Esophagus (tissue), 2 donors: ENCODE results near the gene PGC. TPM values are rescaled to one million over a fixed set of nuclear protein-coding genes. Genes with fewer than 3 reads are reported as not detected.

Source experiments
- H3K27ac ChIP-seq, 2 donors: one replicate each; pipeline ENCODE4 v1.5.1; 2013; ENCODE audit warnings: low read depth in 2 of 2, mild to moderate bottlenecking in 2 of 2, inconsistent platforms in 1 of 2, low read length in 1 of 2, moderate library complexity in 1 of 2
- H3K27me3 ChIP-seq, 2 donors: one replicate each; pipeline ENCODE4 v1.6.1; 2013; ENCODE audit warnings: low read length in 2 of 2, control low read depth in 1 of 2, mild to moderate bottlenecking in 1 of 2; ENCODE audit not compliant: insufficient read depth in 2 of 2, control insufficient read depth in 1 of 2
- H3K36me3 ChIP-seq, 2 donors: one replicate each; pipeline ENCODE4 v1.6.1; 2013; ENCODE audit warnings: low read length in 1 of 2; ENCODE audit not compliant: control insufficient read depth in 2 of 2, insufficient read depth in 2 of 2
- H3K4me1 ChIP-seq, 2 donors: one replicate each; pipeline ENCODE4 v1.6.1; 2013; ENCODE audit warnings: low read length in 1 of 2; ENCODE audit not compliant: control insufficient read depth in 2 of 2, insufficient read depth in 2 of 2
- H3K4me3 ChIP-seq, 2 donors: one replicate each; pipeline ENCODE4 v1.5.1; 2013; ENCODE audit warnings: low read length in 2 of 2, mild to moderate bottlenecking in 2 of 2, low read depth in 1 of 2, moderate library complexity in 1 of 2
- H3K9me3 ChIP-seq, 2 donors: one replicate each; pipeline ENCODE4 v1.6.1; 2013; ENCODE audit warnings: mild to moderate bottlenecking in 2 of 2, low read depth in 1 of 2, low read length in 1 of 2, moderate library complexity in 1 of 2; ENCODE audit not compliant: control insufficient read depth in 2 of 2, insufficient read depth in 1 of 2
- WGBS, 2 donors: extraction: QIAGEN DNeasy Blood & Tissue Kit; methylation state at CpG; one replicate each; pipeline ENCODE4 v1.1.7; 2013; 5-methylcytosine and 5-hydroxymethylcytosine counted together
- polyA plus RNA-seq, 2 donors: library from polyadenylated mRNA; stranded (reverse); fragments of 200-250 nt; gene quantifications; one replicate each; pipeline ENCODE4 v1.2.3, GENCODE V29; 2013
- donor health status: healthy with polysubstance abuse.
- donor health status: Bipolar disorder and iron deficiency.

Gene PGC
- polyA plus RNA-seq, 2 donors = 1.6 to 13.4 TPM

- Histone ChIP-seq H3K4me3 (peak overlapping the region; percentile 66 to 94), H3K36me3 (peaks cover 3 to 13% of the 10 kb centered on the region in 2 donors), H3K4me1 (peaks cover 0 to 22% of the 10 kb centered on the region in 2 donors), H3K27me3 (no peaks in the 10 kb centered on the region), H3K9me3 (no peaks in the 10 kb centered on the region), H3K27ac (peak overlapping the region; percentile 97 to 99)
- WGBS, 2 donors = 13 to 17% methylated on average over 25 to 29 of the region's 29 CpGs
These were observed 38.7 kb upstream of the PGC start for GRCh38 chr6:41785689-41786450.

- peak overlapping the region; percentile 97 to 99 for H3K27ac ChIP-seq
- H3K9me3 ChIP-seq = no peaks in the 10 kb centered on the region
- peaks cover 0 to 23% of the 10 kb centered on the region in 2 donors for H3K4me1 ChIP-seq
- H3K36me3 ChIP-seq = peaks cover 2 to 12% of the 10 kb centered on the region in 2 donors
- no peaks in the 10 kb centered on the region for H3K27me3 ChIP-seq
- peak overlapping the region; percentile 66 to 94 for H3K4me3 ChIP-seq
- 84% methylated on average over 11 of the region's 11 CpGs for WGBS, 2 donors
These were observed 38.1 kb upstream of the PGC start for GRCh38 chr6:41785254-41785653.

- WGBS, 2 donors = 48% methylated on average over 5 of the region's 5 CpGs
- H3K36me3 ChIP-seq = peaks cover 0 to 9% of the 10 kb centered on the region in 2 donors
- no peaks in the 10 kb centered on the region for H3K9me3 ChIP-seq
- H3K27ac ChIP-seq = peak overlapping the region; percentile 97 to 99
- peak overlapping the region; percentile 66 to 94 for H3K4me3 ChIP-seq
- peaks cover 0 to 23% of the 10 kb centered on the region in 2 donors for H3K4me1 ChIP-seq
- no peaks in the 10 kb centered on the region for H3K27me3 ChIP-seq
These were observed 37.5 kb upstream of the PGC start for GRCh38 chr6:41784581-41785171.

GRCh38 chr6:41783106-41783780 is 36.0 kb upstream of the PGC start:
- peaks cover 0 to 20% of the 10 kb centered on the region in 2 donors for H3K4me1 ChIP-seq
- peaks cover 0 to 2% of the 10 kb centered on the region in 2 donors for H3K36me3 ChIP-seq
- H3K27me3 ChIP-seq = no peaks in the 10 kb centered on the region
- WGBS, 2 donors = 76 to 82% methylated on average over 6 of the region's 6 CpGs
- peak overlapping the region; percentile 50 to 99 for H3K27ac ChIP-seq
- no peaks in the 10 kb centered on the region for H3K9me3 ChIP-seq
- no peak overlapping the region for H3K4me3 ChIP-seq

- H3K27me3 ChIP-seq = no peaks in the 10 kb centered on the region
- WGBS, 2 donors = 14 to 24% methylated on average over 3 of the region's 3 CpGs
- no peaks in the 10 kb centered on the region for H3K9me3 ChIP-seq
- H3K27ac ChIP-seq = peak overlapping the region; percentile 88 to 89
- H3K36me3 ChIP-seq = peaks cover 0 to 2% of the 10 kb centered on the region in 2 donors
- peaks cover 0 to 20% of the 10 kb centered on the region in 2 donors for H3K4me1 ChIP-seq
- peak overlapping the region; percentile 52 to 68 for H3K4me3 ChIP-seq
These were observed 34.2 kb upstream of the PGC start for GRCh38 chr6:41781366-41781730.

- Histone ChIP-seq H3K27ac (peak within 1 kb of the TSS; percentile 88 to 89), H3K9me3 (no peaks in the 10 kb centered on the region), H3K4me3 (peak within 1 kb of the TSS; percentile 52 to 68), H3K36me3 (no peaks in the 10 kb centered on the region), H3K27me3 (no peaks in the 10 kb centered on the region), H3K4me1 (peaks cover 0 to 16% of the 10 kb centered on the region in 2 donors)
- WGBS, 2 donors = 1 to 2% methylated on average over 31 to 36 of the region's 36 CpGs
These were observed 33.6 kb upstream of the PGC start, which contains the start of gene PRICKLE4 for GRCh38 chr6:41780551-41781365. Gene PRICKLE4, plus strand, starts transcription at chr6:41780782. Its CDS starts 2,692 bp downstream, at chr6:41783474.

- Histone ChIP-seq H3K36me3 (peaks cover 0 to 5% of the 10 kb centered on the region in 2 donors), H3K27me3 (no peaks in the 10 kb centered on the region), H3K4me3 (peak within 1 kb of the TSS; percentile 52 to 68), H3K4me1 (peaks cover 0 to 9% of the 10 kb centered on the region in 2 donors), H3K27ac (peak within 1 kb of the TSS; percentile 88 to 89), H3K9me3 (no peaks in the 10 kb centered on the region)
- 0 to 1% methylated on average over 53 to 73 of the region's 73 CpGs for WGBS, 2 donors
These were observed 32.8 kb upstream of the PGC start, which contains the start of gene FRS3 for GRCh38 chr6:41779788-41780550. Gene FRS3, minus strand, starts transcription at chr6:41779900. Its CDS starts 2,913 bp downstream, at chr6:41776987.

- Histone ChIP-seq H3K9me3 (no peaks in the 10 kb centered on the region), H3K36me3 (peaks cover 6 to 12% of the 10 kb centered on the region in 2 donors), H3K4me1 (peaks cover 0 to 9% of the 10 kb centered on the region in 2 donors), H3K27me3 (no peaks in the 10 kb centered on the region), H3K27ac (peak overlapping the region; percentile 52 to 88), H3K4me3 (peak overlapping the region; percentile 52 to 68)
- 2 to 3% methylated on average over 16 of the region's 16 CpGs for WGBS, 2 donors
These were observed 32.1 kb upstream of the PGC start for GRCh38 chr6:41779336-41779735.
